ENCODE data around the gene NCBP2L. TPM values are rescaled to one million over a fixed set of nuclear protein-coding genes. Genes with fewer than 3 reads are reported as not detected.

The NCBP2L gene
- total and polyA plus RNA-seq, 12 donors = 0.26 to 3.5 (median 1.2) TPM

- peak; percentile 82 to 96 (median 90) for DNase-seq
- H3K4me3 ChIP-seq = peak overlapping the region in 1 of 4 donors; percentile 69
- H3K27me3 ChIP-seq = peaks cover 16% of the 10 kb centered on the region
- H3K4me1 ChIP-seq (replicated peaks in 1 of 2) = no peaks in the 10 kb centered on the region
- intact Hi-C loops (cut with DNase I) = loop anchor here (5.0 to 10.0 kb wide), 4 partner anchors 60 to 112 kb away; no protein-coding TSS in a partner anchor
- no peaks in the 10 kb centered on the region for H3K9me3 ChIP-seq (replicated peaks in 1 of 3)
- peak overlapping the region in 4 of 5 donors; percentile 72 to 89 (median 80) for H3K27ac ChIP-seq
- 4 to 16% (median 12%) methylated on average over 15 to 20 of the region's 20 CpGs for WGBS, 4 donors
- no peaks in the 10 kb centered on the region for H3K36me3 ChIP-seq (replicated peaks in 1 of 2)
- TF ChIP-seq POLR2A (IDR thresholded peaks at IDR 0.05) (peak in 1 of 2 donors; percentile 47), CTCF (IDR thresholded peaks at IDR 0.05) (peak; percentile 47 to 90 (median 84))
Observed at GRCh38 chrX:107776649-107777535, 641 bp upstream of the NCBP2L start.

- H3K27me3 ChIP-seq = peaks cover 13% of the 10 kb centered on the region
- no peak for TF ChIP-seq POLR2A (IDR thresholded peaks at IDR 0.05)
- TF ChIP-seq CTCF (IDR thresholded peaks at IDR 0.05) = no peak
- no peak for DNase-seq
- 81 to 84% (median 82%) methylated on average over 3 to 9 of the region's 9 CpGs for WGBS, 4 donors
- intact Hi-C loops (cut with DNase I) = no loop called here
- H3K27ac ChIP-seq = no peak overlapping the region
- no peaks in the 10 kb centered on the region for H3K4me1 ChIP-seq (replicated peaks in 1 of 2)
- no peaks in the 10 kb centered on the region for H3K9me3 ChIP-seq (replicated peaks in 1 of 3)
- no peak overlapping the region for H3K4me3 ChIP-seq
- H3K36me3 ChIP-seq (replicated peaks in 1 of 2) = no peaks in the 10 kb centered on the region
Observed at GRCh38 chrX:107780525-107780924, 3.0 kb downstream of the NCBP2L start.

GRCh38 chrX:107787827-107788226 is 10.3 kb downstream of the NCBP2L start:
- no peak for TF ChIP-seq POLR2A (IDR thresholded peaks at IDR 0.05)
- no peak for TF ChIP-seq CTCF (IDR thresholded peaks at IDR 0.05)
- H3K4me3 ChIP-seq = no peak overlapping the region
- H3K27ac ChIP-seq = peak overlapping the region in 2 of 5 donors; percentile 15 to 20
- H3K36me3 ChIP-seq (replicated peaks in 1 of 2) = no peaks in the 10 kb centered on the region
- 5 to 24% (median 18%) methylated on average over 1 of the region's 1 CpG for WGBS, 4 donors
- intact Hi-C loops (cut with DNase I) = no loop called here
- no peak for DNase-seq
- no peaks in the 10 kb centered on the region for H3K9me3 ChIP-seq (replicated peaks in 1 of 3)
- H3K27me3 ChIP-seq = peaks cover 11% of the 10 kb centered on the region
- H3K4me1 ChIP-seq (replicated peaks in 1 of 2) = no peaks in the 10 kb centered on the region

GRCh38 chrX:107804427-107804826 is 26.9 kb downstream of the NCBP2L start:
- TF ChIP-seq CTCF (IDR thresholded peaks at IDR 0.05) (no peak), POLR2A (IDR thresholded peaks at IDR 0.05) (no peak)
- intact Hi-C loops (cut with DNase I) = no loop called here
- Histone ChIP-seq H3K36me3 (replicated peaks in 1 of 2) (no peaks in the 10 kb centered on the region), H3K9me3 (replicated peaks in 1 of 3) (no peaks in the 10 kb centered on the region), H3K4me3 (no peak overlapping the region), H3K4me1 (replicated peaks in 1 of 2) (no peaks in the 10 kb centered on the region), H3K27ac (no peak overlapping the region), H3K27me3 (peaks cover 18% of the 10 kb centered on the region)
- DNase-seq = no peak
- WGBS, 4 donors = 46 to 95% (median 73%) methylated on average over 1 of the region's 1 CpG

Measured in adrenal gland (tissue), 12 donors.